HepG2 (cell line): ENCODE results near the gene OARD1. TPM values are rescaled to one million over a fixed set of nuclear protein-coding genes. Genes with fewer than 3 reads are reported as not detected.

Source experiments
- ATF7 ChIP-seq, 2 experiments: fragments of 450-650 bp in 1 of 2; sonication (generic) in 1 of 2; formaldehyde crosslinking in 1 of 2; IDR thresholded peaks; 2 replicates each; pipeline versions ENCODE4 v1.4.0 to v1.6.1; 2016 to 2020; ENCODE audit warnings: antibody characterized with exemption in 1 of 2, mild to moderate bottlenecking in 1 of 2, missing genetic modification reagents in 1 of 2
- BATF2 ChIP-seq: sonication (generic); formaldehyde crosslinking; IDR thresholded peaks from 2 replicates; pipeline ENCODE4 v1.8.0; 2022; ENCODE audit warnings: mild to moderate bottlenecking, missing genetic modification reagents, moderate library complexity
- EZH2 ChIP-seq: conservative IDR thresholded peaks from 2 replicates; pipeline ENCODE4 v1.6.1; 2012; ENCODE audit warnings: mild to moderate bottlenecking, low read depth, low read length, moderate library complexity
- GTF2F1 ChIP-seq: fragments of 150-350 bp; IDR thresholded peaks from 2 replicates; pipeline ENCODE4 v1.6.1; 2014; ENCODE audit warnings: low read length
- MAF1 ChIP-seq: sonication (generic); formaldehyde crosslinking; IDR thresholded peaks from 2 replicates; pipeline ENCODE4 v1.5.0; 2020; ENCODE audit warnings: missing genetic modification reagents, borderline replicate concordance
- MTA3 ChIP-seq: sonication (generic); formaldehyde crosslinking; IDR thresholded peaks from 2 replicates; pipeline ENCODE4 v1.4.0; 2020; ENCODE audit warnings: missing genetic modification reagents
- NR2F6 ChIP-seq, 2 experiments: IDR thresholded peaks; 2 replicates each; pipeline ENCODE4 v1.6.1; 2016; ENCODE audit warnings: antibody characterized with exemption in 1 of 2, mild to moderate bottlenecking in 1 of 2
- POLR2AphosphoS5 ChIP-seq: IDR thresholded peaks from 2 replicates; pipeline ENCODE4 v1.6.1; 2012; ENCODE audit warnings: low read depth, low read length
- PRDM15 ChIP-seq: sonication (generic); formaldehyde crosslinking; IDR thresholded peaks from 2 replicates; pipeline ENCODE4 v1.4.0; 2020; ENCODE audit warnings: missing genetic modification reagents
- SETDB1 ChIP-seq: sonication (generic); formaldehyde crosslinking; IDR thresholded peaks from 2 replicates; pipeline ENCODE4 v1.5.1; 2020; ENCODE audit warnings: missing genetic modification reagents, mild to moderate bottlenecking, borderline replicate concordance
- SP5 ChIP-seq: IDR thresholded peaks from 2 replicates; pipeline ENCODE4 v1.6.1; 2016; ENCODE audit warnings: low read depth, borderline replicate concordance
- SYNCRIP ChIP-seq: fragments of 200-400 bp; formaldehyde crosslinking; IDR thresholded peaks from 2 replicates; pipeline ENCODE4 v1.6.1; 2018; ENCODE audit warnings: mild to moderate bottlenecking, low read depth, low read length; ENCODE audit not compliant: insufficient read depth
- TFDP1 ChIP-seq: IDR thresholded peaks from 2 replicates; pipeline ENCODE4 v1.6.1; 2016; ENCODE audit warnings: missing compliant biosample characterization, missing genetic modification reagents, borderline replicate concordance
- ZNF17 ChIP-seq: sonication (generic); formaldehyde crosslinking; IDR thresholded peaks from 2 replicates; pipeline ENCODE4 v1.5.0; 2020; ENCODE audit warnings: mild to moderate bottlenecking, missing genetic modification reagents
- ZNF34 ChIP-seq: sonication (generic); formaldehyde crosslinking; IDR thresholded peaks from 2 replicates; pipeline ENCODE4 v1.4.0; 2020; ENCODE audit warnings: mild to moderate bottlenecking, missing genetic modification reagents, borderline replicate concordance
- ZNF354B ChIP-seq: sonication (generic); formaldehyde crosslinking; IDR thresholded peaks from 2 replicates; pipeline ENCODE4 v1.8.0; 2022; ENCODE audit warnings: mild to moderate bottlenecking, missing genetic modification reagents
- ZNF550 ChIP-seq: sonication (generic); formaldehyde crosslinking; IDR thresholded peaks from 2 replicates; pipeline ENCODE4 v1.4.0; 2020; ENCODE audit warnings: mild to moderate bottlenecking, missing genetic modification reagents, borderline replicate concordance
- ZNF605 ChIP-seq: sonication (generic); formaldehyde crosslinking; IDR thresholded peaks from 2 replicates; pipeline ENCODE4 v1.8.0; 2022; ENCODE audit warnings: mild to moderate bottlenecking, missing genetic modification reagents
- ZNF737 ChIP-seq: sonication (generic); formaldehyde crosslinking; IDR thresholded peaks from 2 replicates; pipeline ENCODE4 v1.5.0; 2020; ENCODE audit warnings: missing genetic modification reagents, mild to moderate bottlenecking, borderline replicate concordance
- ZNF770 ChIP-seq: sonication (generic); formaldehyde crosslinking; IDR thresholded peaks from 2 replicates; pipeline ENCODE4 v1.5.0; 2020; ENCODE audit warnings: mild to moderate bottlenecking, missing genetic modification reagents
- ZNF788 ChIP-seq: sonication (generic); formaldehyde crosslinking; IDR thresholded peaks from 2 replicates; pipeline ENCODE4 v1.5.0; 2020; ENCODE audit warnings: mild to moderate bottlenecking, missing genetic modification reagents, borderline replicate concordance
- polyA plus RNA-seq, 8 experiments: library from polyadenylated mRNA; depleted of rRNA in 3 of 8; stranded (reverse) in 7 of 8; unstranded in 1 of 8; fragments of >200 nt; fragmentation: Illumina TruSeq in 4 of 8; extraction: Trizol in 4 of 8; gene quantifications; 2 replicates each; pipeline versions ENCODE4 v1.2.1 to v1.2.3, GENCODE V29; 2011 to 2016; ENCODE audit warnings: low read depth in 4 of 8, missing spikeins in 1 of 8, mixed read lengths in 1 of 8; ENCODE audit not compliant: insufficient read depth in 1 of 8
- total RNA-seq, 5 experiments: library from RNA; depleted of rRNA; stranded (reverse); fragments of >200 nt; fragmentation: Illumina TruSeq; extraction: Trizol; gene quantifications; 2 replicates each; pipeline ENCODE4 v1.2.3, GENCODE V29; 2016; ENCODE audit warnings: low read depth in 1 of 5

The OARD1 gene
- total and polyA plus RNA-seq, 2 of the 13 experiments (the other 11 are each of a cell fraction or from before 2014, with no cell fraction given), result 18.4 to 49.0 TPM

GRCh38 chr6:41071923-41072835 lies at the start of gene OARD1 (continued):
- TF ChIP-seq ZNF770 (CRISPR knock-in tag) (no peak), ZNF17 (CRISPR knock-in tag) (no peak), ZNF550 (CRISPR knock-in tag) (no peak), SYNCRIP (no peak), TFDP1 (CRISPR knock-in tag) (peak; percentile 97), MTA3 (CRISPR knock-in tag) (no peak), ZNF788 (CRISPR knock-in tag) (peak; percentile 81; the same call in 1 of the 2 replicates), ZNF737 (CRISPR knock-in tag) (no peak), ZNF34 (CRISPR knock-in tag) (no peak; the same call in 1 of the 2 replicates), NR2F6 (IDR thresholded peaks at IDR 0.05) (no peak; the same call in 1 of the 2 replicates), NR2F6 (CRISPR knock-in tag; IDR thresholded peaks at IDR 0.05) (peak; percentile 19; the same call in 1 of the 2 replicates), BATF2 (no peak), PRDM15 (CRISPR knock-in tag) (no peak; the same call in 1 of the 2 replicates), POLR2AphosphoS5 (peak; percentile 94), MAF1 (CRISPR knock-in tag) (peak; percentile 44; the same call in 1 of the 2 replicates), EZH2 (no peak), ATF7 (IDR thresholded peaks at IDR 0.05) (no peak), ATF7 (CRISPR knock-in tag; IDR thresholded peaks at IDR 0.05) (0 out of 2 replicates have a peak, but pooled peaks have one; percentile 22), ZNF605 (CRISPR knock-in tag) (peak; percentile 87), ZNF354B (CRISPR knock-in tag) (no peak), GTF2F1 (no peak), SETDB1 (CRISPR knock-in tag) (no peak), SP5 (CRISPR knock-in tag) (peak; percentile 54; the same call in 1 of the 2 replicates)
